Activated T-cell treated with anti-CD3 and anti-CD28 coated beads, Interleukin-2, amount 50 U/mL, for 48 hours (primary cell): ENCODE results near the gene GUCA2B.

Source experiments
- DNase-seq, 2 experiments: peaks; one replicate each; pipeline ENCODE4 v3.0.0-alpha.2; 2020

Gene GUCA2B

DNA sequence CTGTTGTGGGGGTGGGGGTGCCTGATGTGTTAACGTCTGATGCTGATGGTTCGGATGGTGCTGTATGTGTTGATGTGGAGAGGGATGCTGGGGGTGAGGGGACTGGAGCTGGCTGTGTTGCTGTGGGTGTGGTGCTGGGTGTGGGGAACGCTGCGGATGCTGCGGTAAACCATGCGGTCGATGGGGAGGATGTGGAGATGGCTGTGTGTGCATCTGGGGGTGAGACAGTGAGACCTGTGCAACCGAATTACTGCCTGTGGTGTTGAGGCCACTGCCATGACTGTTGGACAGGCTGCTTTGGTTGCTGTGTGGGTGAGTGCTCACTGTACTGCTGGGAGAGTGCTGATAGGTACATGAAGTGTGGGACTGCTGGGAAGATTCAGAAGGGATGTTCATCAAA lies 38.1 kb downstream of the GUCA2B start:
- DNase-seq: no peak

DNA sequence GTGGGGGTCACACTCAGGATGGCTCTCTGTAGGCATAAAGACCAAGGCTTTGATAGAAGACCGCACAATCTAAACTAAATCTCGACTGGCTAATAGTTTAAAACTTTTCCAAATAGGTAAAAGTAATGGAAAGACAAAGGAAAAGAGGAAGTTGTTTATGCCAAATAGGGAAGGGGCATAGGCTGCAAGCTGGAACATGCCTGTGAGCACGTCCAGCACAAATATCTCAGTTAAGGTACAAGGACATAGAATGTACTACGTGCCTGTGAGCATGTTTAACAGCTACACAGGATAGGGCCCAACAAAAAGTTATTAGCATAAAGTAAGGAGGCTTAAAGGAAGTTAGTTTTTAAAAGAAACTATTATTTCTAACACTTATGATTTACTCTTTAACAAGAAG lies 38.9 kb downstream of the GUCA2B start:
- no peak for DNase-seq

DNA sequence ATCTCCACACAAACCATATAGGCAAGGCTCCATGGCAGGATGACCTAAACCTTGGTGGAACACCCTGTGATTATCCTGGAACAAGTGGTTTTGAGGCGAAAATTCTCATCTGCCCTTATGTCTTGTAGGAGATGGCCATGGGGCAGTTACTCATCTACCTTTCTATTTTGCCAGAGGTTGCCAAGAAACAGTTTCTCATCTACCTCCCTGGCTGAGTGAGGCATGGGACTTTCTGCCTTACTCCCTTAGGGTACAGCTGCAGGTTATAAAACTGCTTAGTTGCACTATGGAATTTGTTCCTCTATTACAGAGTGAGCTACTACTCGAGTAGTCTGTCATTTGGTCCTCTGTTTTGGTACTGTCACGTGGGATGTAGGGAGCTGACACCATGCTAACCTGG lies 42.6 kb downstream of the GUCA2B start:
- no peak for DNase-seq

DNA sequence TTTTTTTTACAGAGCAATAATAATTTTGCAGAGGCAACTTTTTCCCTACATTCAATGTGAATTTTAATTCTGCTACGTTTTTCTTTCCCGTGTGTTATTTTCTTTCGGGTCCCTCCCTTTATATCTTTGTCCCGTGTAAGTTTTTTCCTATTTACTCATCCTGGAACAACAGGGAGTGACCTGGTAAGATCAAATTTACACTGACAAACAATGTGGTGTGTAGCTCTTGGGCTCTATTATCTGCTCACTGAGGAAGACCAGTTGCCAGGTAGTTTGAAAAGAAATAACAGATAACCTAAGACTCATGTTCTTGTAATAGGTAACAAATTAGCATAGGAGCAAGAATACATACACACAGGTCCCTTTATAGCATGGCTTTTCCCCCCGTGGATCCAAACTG lies 45.0 kb downstream of the GUCA2B start:
- DNase-seq: no peak

DNA sequence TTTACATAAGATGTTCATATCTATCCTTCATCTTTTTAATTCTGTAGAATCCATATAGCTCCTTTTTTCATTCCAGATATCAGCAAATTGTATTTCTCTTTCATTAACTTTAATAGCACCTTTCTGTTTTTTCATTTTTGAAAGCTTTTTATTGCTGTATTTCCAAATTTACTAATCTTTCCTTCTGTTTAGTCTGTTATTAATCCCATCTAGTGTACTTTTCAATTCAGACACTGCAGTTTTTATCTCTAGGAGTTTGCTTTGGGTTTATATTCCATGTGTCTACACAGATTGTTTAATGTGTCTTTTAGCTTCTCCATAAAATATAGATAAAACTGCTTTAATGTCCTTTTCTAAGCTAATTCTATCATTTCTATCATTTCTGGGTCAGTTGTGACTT lies 48.8 kb downstream of the GUCA2B start:
- DNase-seq: no peak
